Measurements from ENCODE around the gene GALNT10. TPM values are rescaled to one million over a fixed set of nuclear protein-coding genes. Genes with fewer than 3 reads are reported as not detected.

The GALNT10 gene
- polyA plus RNA-seq, 2 of the 4 experiments (the other 2 are of a cell fraction), result 110 to 156 TPM

GRCh38 chr5:154409230-154409840 is 218.8 kb downstream of the GALNT10 start:
- POLR2A ChIA-PET, result no interaction called here
- CTCF ChIA-PET, result interaction anchor here (0.6 to 3.7 kb wide), 6 partner anchors 13 to 337 kb away, joined by 4 to 18 read pairs (median 6); partner anchors contain the start of gene GALNT10
- Histone ChIP-seq H3K27ac (no peak overlapping the region), H3K9me3 (no peaks in the 10 kb centered on the region), H3K4me2 (no peak overlapping the region), H3K4me3 (no peak overlapping the region), H3K4me1 (peaks cover 8% of the 10 kb centered on the region)
- DNase-seq (ENCODE audit: low read depth in 1 of 2, low spot score in 1 of 2) (no peak), ATAC-seq (no peak), FAIRE-seq (no peak)
- TF ChIP-seq CTCF (IDR thresholded peaks at IDR 0.05) (no peak), CHD2 (IDR thresholded peaks at IDR 0.05; ENCODE audit: low read length, partially characterized antibody) (no peak), RARB (CRISPR knock-in tag; IDR thresholded peaks at IDR 0.05) (no peak), ZFP36 (IDR thresholded peaks at IDR 0.05; ENCODE audit: borderline replicate concordance, partially characterized antibody) (no peak), HMGXB4 (CRISPR knock-in tag; IDR thresholded peaks at IDR 0.05; ENCODE audit: borderline replicate concordance) (no peak), CHD4 (IDR thresholded peaks at IDR 0.05; ENCODE audit: borderline replicate concordance) (no peak), FOSL2 (IDR thresholded peaks at IDR 0.05) (no peak), FOSL2 (CRISPR knock-in tag; IDR thresholded peaks at IDR 0.05) (no peak), CEBPB (IDR thresholded peaks at IDR 0.05) (no peak), MAFK (IDR thresholded peaks at IDR 0.05; ENCODE audit: partially characterized antibody) (no peak), HEYL (CRISPR knock-in tag; IDR thresholded peaks at IDR 0.05) (no peak), BHLHE40 (IDR thresholded peaks at IDR 0.05; ENCODE audit: low read depth, low read length) (no peak), SMC3 (IDR thresholded peaks at IDR 0.05) (no peak), GATA3 (IDR thresholded peaks at IDR 0.05; ENCODE audit: borderline replicate concordance) (no peak), NPAS2 (CRISPR knock-in tag; IDR thresholded peaks at IDR 0.05; ENCODE audit: borderline replicate concordance) (no peak), RCOR1 (IDR thresholded peaks at IDR 0.05; ENCODE audit: low read depth, low read length) (no peak), PBX3 (IDR thresholded peaks at IDR 0.05) (no peak), MAZ (IDR thresholded peaks at IDR 0.05; ENCODE audit: borderline replicate concordance, low read depth, low read length) (no peak)
- 93% methylated on average over 15 of the region's 15 CpGs for WGBS (ENCODE audit: missing lambda C conversion rate)

GRCh38 chr5:154410008-154410407 is 219.5 kb downstream of the GALNT10 start:
- ChIA-PET POLR2A (no interaction called here), CTCF (interaction anchor here (0.6 to 3.7 kb wide), 5 partner anchors 12 to 337 kb away, joined by 3 to 18 read pairs (median 4); no protein-coding TSS in a partner anchor)
- no peak for ATAC-seq
- Histone ChIP-seq H3K9me3 (no peaks in the 10 kb centered on the region), H3K4me1 (peaks cover 1% of the 10 kb centered on the region), H3K27ac (no peak overlapping the region), H3K4me2 (no peak overlapping the region), H3K4me3 (no peak overlapping the region)
- no peak for FAIRE-seq
- DNase-seq (ENCODE audit: low read depth in 1 of 2, low spot score in 1 of 2), result no peak
- TF ChIP-seq RFX5 (IDR thresholded peaks at IDR 0.05) (no peak), MAFK (IDR thresholded peaks at IDR 0.05; ENCODE audit: partially characterized antibody) (no peak), ELK1 (IDR thresholded peaks at IDR 0.05; ENCODE audit: low read depth, low read length) (no peak), SREBF2 (IDR thresholded peaks at IDR 0.05) (no peak), EHMT2 (IDR thresholded peaks at IDR 0.05; ENCODE audit: low read depth) (no peak), CHD2 (IDR thresholded peaks at IDR 0.05; ENCODE audit: low read length, partially characterized antibody) (no peak)
